Measurements from ENCODE around the gene TYMP. TPM values are rescaled to one million over a fixed set of nuclear protein-coding genes. Genes with fewer than 3 reads are reported as not detected.

Gene TYMP
- total RNA-seq, 1 experiment from 2014 or later: 1.5 TPM

DNA sequence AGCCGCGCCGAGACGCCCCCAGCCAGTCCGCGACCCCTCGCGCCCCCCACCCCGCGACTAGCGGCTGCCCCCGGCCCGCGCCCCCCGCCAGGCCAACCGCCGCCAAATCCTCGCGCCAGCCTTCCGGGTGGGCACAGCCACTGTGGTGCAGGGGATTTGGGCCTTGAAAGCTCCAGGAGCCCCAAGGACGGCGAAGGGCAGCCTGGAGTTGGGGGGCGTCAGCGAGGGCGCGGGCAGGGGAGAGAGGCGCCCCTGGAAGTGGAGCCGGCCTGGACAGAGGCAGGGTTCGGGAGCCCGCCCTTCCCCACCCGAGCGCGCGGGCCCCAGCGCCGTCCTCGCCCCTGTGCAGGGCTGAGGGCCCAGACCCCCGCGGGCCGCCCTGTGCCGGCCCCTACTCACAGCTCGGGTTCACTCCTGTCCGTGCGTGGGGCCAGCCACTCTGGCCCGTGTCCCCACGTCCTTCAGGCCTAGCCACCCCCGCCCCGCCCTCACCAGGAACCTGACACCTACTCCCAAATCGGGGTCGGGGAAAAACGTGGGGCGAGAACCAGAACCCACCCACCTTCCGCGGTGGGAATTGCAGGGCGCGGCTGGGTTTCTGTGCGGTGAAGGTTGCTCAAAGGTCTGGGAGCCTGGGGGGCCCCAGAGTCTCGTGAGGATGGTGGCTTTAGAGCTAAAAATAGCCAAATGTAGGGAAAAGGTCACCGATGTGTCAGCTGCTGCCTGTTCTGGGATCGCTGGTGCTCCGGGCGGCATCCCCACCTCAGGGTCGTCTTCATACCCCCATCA, 48.4 kb upstream of the TYMP start, which contains the start of gene CPT1B:
CPT1B (minus strand) TSS at position 441 of the 789 bp plus-strand sequence. CDS start 512 bp downstream, outside the sequence.
- CTCF ChIA-PET: interaction anchor here (0.9 to 5.0 kb wide), 4 partner anchors 15 to 53 kb away, joined by 3 to 25 read pairs (median 4); partner anchors contain the start of genes ARSA, SCO2 and SYCE3
- ATAC-seq (no peak), DNase-seq (ENCODE audit: low spot score) (peak; percentile 37)
- Mint-ChIP-seq H3K9me3 (no peaks in the 10 kb centered on the region), H3K27me3 (ENCODE audit: low read depth) (no peaks in the 10 kb centered on the region), H3K36me3 (peaks cover 7% of the 10 kb centered on the region), H3K4me1 (0 out of 2 replicates have a peak, but pooled peaks cover 2% of the 10 kb centered on the region), H3K27ac (peak within 1 kb of the TSS; percentile 68; the same call in 1 of the 2 replicates), H3K4me3 (no peak within 1 kb of the TSS)
- TF ChIP-seq ZBTB43 (CRISPR knock-in tag; IDR thresholded peaks at IDR 0.05) (no peak), FOXP1 (CRISPR knock-in tag; IDR thresholded peaks at IDR 0.05; ENCODE audit: borderline replicate concordance) (no peak), ZNF219 (CRISPR knock-in tag; IDR thresholded peaks at IDR 0.05; ENCODE audit: borderline replicate concordance) (no peak)
- TF ChIP-seq, protein P1, sequence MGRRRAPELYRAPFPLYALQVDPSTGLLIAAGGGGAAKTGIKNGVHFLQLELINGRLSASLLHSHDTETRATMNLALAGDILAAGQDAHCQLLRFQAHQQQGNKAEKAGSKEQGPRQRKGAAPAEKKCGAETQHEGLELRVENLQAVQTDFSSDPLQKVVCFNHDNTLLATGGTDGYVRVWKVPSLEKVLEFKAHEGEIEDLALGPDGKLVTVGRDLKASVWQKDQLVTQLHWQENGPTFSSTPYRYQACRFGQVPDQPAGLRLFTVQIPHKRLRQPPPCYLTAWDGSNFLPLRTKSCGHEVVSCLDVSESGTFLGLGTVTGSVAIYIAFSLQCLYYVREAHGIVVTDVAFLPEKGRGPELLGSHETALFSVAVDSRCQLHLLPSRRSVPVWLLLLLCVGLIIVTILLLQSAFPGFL (CRISPR knock-in tag; IDR thresholded peaks at IDR 0.05; ENCODE audit: borderline replicate concordance): no peak
- POLR2A ChIA-PET: no interaction called here

DNA sequence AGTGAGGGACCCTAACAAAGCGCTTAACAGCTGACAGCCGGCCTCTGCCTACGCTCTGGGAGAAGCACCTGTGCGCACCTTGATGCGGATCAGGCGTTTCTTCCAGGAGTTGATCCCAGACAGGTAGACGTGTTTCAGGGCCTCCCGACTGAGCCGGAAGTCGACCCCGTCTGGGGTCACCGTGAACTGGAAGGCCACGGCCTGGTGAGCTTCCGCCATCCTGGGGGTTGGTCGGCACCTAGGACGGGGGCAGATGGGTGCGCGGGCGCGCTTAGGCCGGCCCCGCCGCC, 47.8 kb upstream of the TYMP start:
- Mint-ChIP-seq H3K4me1 (0 out of 2 replicates have a peak, but pooled peaks cover 2% of the 10 kb centered on the region), H3K9me3 (no peaks in the 10 kb centered on the region), H3K27ac (peak overlapping the region; percentile 68; the same call in 1 of the 2 replicates), H3K4me3 (no peak overlapping the region), H3K36me3 (peaks cover 10% of the 10 kb centered on the region), H3K27me3 (ENCODE audit: low read depth) (no peaks in the 10 kb centered on the region)
- ChIA-PET POLR2A (no interaction called here), CTCF (interaction anchor here (0.9 to 5.0 kb wide), 4 partner anchors 14 to 52 kb away, joined by 3 to 25 read pairs (median 5); partner anchors contain the start of genes ARSA, SCO2 and SYCE3)
- no peak for ATAC-seq
- TF ChIP-seq, protein P2, sequence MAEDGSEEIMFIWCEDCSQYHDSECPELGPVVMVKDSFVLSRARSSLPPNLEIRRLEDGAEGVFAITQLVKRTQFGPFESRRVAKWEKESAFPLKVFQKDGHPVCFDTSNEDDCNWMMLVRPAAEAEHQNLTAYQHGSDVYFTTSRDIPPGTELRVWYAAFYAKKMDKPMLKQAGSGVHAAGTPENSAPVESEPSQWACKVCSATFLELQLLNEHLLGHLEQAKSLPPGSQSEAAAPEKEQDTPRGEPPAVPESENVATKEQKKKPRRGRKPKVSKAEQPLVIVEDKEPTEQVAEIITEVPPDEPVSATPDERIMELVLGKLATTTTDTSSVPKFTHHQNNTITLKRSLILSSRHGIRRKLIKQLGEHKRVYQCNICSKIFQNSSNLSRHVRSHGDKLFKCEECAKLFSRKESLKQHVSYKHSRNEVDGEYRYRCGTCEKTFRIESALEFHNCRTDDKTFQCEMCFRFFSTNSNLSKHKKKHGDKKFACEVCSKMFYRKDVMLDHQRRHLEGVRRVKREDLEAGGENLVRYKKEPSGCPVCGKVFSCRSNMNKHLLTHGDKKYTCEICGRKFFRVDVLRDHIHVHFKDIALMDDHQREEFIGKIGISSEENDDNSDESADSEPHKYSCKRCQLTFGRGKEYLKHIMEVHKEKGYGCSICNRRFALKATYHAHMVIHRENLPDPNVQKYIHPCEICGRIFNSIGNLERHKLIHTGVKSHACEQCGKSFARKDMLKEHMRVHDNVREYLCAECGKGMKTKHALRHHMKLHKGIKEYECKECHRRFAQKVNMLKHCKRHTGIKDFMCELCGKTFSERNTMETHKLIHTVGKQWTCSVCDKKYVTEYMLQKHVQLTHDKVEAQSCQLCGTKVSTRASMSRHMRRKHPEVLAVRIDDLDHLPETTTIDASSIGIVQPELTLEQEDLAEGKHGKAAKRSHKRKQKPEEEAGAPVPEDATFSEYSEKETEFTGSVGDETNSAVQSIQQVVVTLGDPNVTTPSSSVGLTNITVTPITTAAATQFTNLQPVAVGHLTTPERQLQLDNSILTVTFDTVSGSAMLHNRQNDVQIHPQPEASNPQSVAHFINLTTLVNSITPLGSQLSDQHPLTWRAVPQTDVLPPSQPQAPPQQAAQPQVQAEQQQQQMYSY (CRISPR knock-in tag; IDR thresholded peaks at IDR 0.05): no peak
- no peak for DNase-seq (ENCODE audit: low spot score)

- no peak for DNase-seq (ENCODE audit: low spot score)
- POLR2A ChIA-PET: no interaction called here
- Mint-ChIP-seq H3K4me1 (0 out of 2 replicates have a peak, but pooled peaks cover 2% of the 10 kb centered on the region), H3K9me3 (no peaks in the 10 kb centered on the region), H3K27ac (peak overlapping the region; percentile 68; the same call in 1 of the 2 replicates), H3K27me3 (ENCODE audit: low read depth) (no peaks in the 10 kb centered on the region), H3K36me3 (peaks cover 14% of the 10 kb centered on the region), H3K4me3 (no peak overlapping the region)
- no peak for ATAC-seq
- CTCF ChIA-PET: interaction anchor here (0.9 to 5.0 kb wide), 5 partner anchors 14 to 51 kb away, joined by 3 to 25 read pairs (median 4); partner anchors contain the start of genes ARSA, SCO2 and SYCE3
- TF ChIP-seq AR (CRISPR knock-in tag; IDR thresholded peaks at IDR 0.05): no peak
- no peak for TF ChIP-seq ZNF396 (CRISPR knock-in tag; IDR thresholded peaks at IDR 0.05; ENCODE audit: borderline replicate concordance)
- TF ChIP-seq IRF2 (CRISPR knock-in tag; IDR thresholded peaks at IDR 0.05; ENCODE audit: borderline replicate concordance, low read depth): no peak
- TF ChIP-seq CDX4 (CRISPR knock-in tag; IDR thresholded peaks at IDR 0.05; ENCODE audit: borderline replicate concordance): no peak
- no peak for TF ChIP-seq CTCF (IDR thresholded peaks at IDR 0.05)
- TF ChIP-seq NFE2L1 (CRISPR knock-in tag; IDR thresholded peaks at IDR 0.05): no peak
- TF ChIP-seq, protein P3, sequence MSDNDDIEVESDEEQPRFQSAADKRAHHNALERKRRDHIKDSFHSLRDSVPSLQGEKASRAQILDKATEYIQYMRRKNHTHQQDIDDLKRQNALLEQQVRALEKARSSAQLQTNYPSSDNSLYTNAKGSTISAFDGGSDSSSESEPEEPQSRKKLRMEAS (CRISPR knock-in tag; IDR thresholded peaks at IDR 0.05): no peak
- no peak for TF ChIP-seq E2F5 (CRISPR knock-in tag; IDR thresholded peaks at IDR 0.05)
- no peak for TF ChIP-seq PRRX2 (CRISPR knock-in tag; IDR thresholded peaks at IDR 0.05)
These were observed 47.2 kb upstream of the TYMP start for GRCh38 chr22:50576806-50577696.

All from WTC11 (cell line).